GM18870 (cell line): ENCODE data around the gene POMT1.

Experiments used
- ATAC-seq: cut with Tn5 transposase; IDR thresholded peaks from one replicate; pipeline ENCODE4 v1.9.1; 2021; ENCODE audit warnings: moderate library complexity; ENCODE audit not compliant: unreplicated experiment

Gene POMT1

DNA sequence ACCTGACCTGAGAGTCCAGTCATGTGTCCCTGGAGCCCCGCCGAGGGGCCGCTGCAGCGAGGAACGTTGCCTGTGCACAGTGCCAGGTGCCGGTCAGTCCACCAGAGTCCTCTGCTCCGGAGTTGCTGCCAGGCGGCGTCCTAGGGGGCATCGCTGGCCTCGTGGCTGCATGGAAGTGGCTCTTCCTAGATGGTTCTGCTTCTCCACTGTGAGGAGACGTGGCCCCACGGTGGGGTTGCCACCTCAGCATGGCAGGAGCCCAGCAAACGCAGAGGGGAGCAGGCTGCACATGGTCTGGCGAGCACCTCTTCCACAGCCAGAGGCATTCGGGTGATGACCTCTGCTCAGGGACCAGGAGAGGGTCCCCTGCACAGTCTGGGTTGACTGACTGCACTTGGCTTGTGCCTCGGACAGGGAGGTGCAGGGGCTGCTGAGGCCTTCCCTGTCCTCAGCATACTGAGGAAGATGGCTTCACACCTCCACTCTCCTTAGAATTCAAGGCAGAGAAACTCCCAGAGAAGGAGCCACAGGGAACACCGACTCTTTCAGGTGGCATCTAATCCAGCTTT, 25.9 kb upstream of the POMT1 start:
- ATAC-seq: no peak

DNA sequence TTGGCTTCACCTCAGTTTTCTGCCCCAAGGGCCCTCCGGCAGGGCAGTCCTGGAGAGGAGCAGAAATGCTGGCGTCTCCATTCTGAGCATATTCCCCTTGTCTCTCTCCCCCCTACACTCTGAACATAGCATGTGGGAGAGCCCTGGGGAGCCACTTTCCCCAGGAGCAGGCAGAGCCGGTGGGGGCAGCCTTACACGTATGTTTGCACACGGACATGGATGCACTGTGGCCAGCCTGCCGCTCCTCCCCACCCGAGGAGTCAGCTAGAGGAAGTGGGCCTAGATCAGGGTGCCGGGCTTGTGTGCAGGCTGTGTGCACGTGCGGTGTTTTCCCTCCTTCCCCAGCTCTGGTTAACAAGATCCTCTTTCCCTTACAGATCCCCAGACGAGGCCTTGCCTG, 25.4 kb upstream of the POMT1 start:
- ATAC-seq: no peak

DNA sequence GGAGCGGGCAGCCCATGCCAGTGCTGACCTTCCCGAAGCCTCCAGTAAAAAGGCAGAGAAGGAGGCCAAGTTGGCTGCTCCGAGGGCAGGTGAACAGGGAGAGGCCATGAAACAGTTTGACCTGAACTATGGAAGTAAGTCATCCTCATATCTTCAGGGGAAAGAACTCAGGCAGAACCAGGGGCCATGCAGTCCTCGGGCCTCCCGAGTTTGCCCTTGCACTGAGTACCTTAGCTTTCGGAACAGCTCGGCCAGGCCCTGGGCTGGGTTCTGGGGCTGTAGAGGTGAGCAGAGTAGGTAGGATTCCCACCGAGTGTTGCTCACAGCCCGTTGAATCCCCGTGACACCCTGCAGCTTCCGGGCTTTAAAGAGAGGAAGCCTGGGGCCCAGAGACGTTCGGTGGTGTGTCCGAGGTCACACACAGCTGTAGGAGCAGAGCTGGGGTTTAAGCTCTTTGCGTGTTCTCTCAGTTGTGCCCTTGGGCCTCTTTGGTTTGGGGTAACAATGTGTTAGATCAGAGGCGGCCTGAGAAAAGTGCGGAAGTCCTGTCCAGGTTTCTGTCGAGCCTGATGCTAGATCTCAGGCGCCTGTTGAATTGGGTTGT, 24.8 kb upstream of the POMT1 start:
- ATAC-seq: no peak

DNA sequence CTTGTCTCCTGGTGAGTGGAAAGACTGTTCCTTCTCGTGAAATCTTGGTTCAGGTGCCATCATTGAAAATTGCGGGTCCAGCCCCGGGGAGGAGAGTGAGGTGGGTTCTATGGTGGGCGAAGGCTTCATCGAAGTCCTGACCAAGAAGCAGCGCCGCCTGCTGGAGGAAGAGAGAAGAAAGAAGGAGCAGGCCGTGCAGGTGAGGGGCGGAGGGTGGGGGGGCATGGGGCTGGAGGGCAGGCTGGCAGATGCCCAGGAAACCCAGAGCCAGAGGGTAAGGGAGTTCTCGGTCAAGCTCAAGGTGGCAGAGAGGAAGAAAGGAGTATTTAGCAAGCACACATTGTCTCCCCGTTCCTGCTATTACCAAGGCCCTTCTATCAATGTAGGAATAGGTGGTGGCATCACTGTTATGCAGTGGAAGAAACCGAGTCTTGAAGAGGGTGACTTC, 24.3 kb upstream of the POMT1 start:
- ATAC-seq: no peak

DNA sequence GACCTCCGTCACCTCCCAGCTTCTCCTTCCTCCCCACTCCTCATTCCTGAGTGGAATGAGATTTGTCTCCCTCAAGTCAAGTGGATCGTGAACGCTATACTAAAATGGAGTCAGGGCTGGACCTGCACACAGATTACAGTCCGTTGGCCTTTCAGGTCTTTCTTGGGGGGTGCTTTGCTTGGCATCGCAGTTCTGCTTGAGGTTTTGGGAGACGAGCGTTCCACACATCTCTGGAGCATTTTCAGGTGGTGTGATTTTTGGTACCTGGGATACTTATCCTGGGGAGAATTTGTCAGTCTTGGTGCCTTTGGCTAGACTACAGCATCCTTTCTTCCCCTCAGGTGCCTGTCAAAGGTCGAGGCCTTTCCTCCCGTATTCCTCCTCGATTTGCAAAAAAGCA, 23.8 kb upstream of the POMT1 start:
- no peak for ATAC-seq

DNA sequence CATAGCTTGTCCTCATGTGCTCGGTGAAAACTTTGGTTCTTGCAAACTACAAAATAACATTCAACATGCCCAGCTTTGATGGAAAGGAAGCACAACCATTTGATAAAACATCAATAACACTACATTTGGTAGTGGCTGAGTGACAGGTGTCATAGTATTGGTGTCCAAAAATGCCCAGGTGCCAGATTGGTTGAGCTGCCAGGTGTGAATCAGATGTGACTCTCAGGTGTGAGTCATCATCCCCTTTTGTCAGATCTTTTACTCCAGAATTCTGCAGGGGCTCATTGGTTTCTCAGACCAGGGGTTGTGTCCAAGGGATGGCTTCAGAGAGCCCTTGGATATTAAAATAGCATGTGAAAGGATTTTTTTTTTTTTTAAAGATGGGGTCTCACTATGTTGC, 22.5 kb upstream of the POMT1 start:
- ATAC-seq: no peak

DNA sequence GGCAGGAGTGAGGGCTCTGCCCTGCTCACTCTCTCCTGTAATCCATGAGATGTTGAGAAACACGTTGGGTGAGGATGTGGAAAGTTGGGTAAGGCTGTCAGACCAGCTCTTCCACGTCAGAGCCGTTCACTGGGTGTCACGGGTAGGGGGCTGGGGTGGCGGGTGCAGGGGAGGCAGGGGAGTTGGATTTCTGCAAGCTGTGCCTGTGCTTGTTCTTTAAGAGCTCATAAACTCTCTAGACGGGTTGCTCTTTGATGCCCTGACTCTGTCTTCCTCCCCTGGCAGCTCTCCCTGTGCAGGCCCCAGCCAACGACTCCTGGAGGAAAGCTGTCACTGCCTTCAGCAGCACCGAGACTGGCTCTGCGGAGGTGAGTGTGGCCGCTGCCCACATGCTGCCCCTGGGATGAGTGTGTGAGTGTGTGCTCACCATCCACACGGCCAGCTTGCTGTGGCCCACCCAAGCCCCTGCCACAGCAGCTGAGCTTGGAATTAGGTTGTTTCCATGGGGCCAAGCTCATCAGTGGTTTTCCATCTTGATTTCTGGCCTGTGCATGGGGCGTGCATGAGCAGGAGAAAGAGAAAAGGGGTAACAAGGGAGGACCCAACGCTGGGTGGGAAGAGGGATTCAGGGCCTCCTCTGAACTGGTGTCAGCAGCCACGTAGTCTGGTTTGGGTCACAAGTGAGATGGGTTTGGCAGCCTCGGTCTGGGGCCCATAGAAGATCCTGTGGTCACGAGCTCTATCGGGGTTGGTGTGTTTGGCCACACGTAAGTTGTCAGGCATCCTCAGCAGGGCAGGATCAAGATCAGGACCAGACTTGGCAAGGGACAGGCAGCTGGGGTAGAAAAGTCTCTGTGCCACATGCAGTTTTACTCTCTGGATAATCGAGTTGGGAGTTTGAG, 21.0 kb upstream of the POMT1 start:
- no peak for ATAC-seq

DNA sequence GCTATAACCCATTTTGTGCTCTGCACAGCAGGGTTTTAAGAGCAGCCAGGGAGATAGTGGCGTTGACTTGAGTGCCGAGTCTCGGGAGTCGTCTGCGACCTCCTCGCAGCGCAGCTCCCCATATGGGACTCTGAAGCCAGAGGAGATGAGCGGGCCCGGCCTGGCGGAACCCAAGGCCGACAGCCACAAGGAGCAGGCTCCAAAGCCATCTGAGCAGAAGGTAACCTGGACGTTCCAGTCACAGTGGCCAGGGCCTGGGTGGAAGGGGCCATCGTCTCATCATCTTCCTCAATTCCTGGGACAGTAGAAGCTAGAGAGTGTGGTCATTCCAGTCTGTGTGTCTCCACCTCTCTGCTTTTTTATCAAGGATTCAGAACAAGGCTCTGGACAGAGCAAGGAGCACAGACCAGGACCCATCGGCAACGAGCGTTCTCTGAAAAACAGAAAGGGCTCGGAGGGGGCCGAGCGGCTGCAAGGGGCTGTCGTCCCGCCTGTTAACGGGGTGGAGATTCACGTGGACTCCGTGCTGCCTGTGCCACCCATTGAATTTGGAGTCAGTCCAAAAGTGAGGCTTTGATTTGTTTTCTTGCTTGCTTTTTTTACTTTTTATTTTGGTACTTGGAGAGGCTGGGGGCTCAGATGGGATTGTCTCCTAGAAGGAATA, 20.2 kb upstream of the POMT1 start:
- no peak for ATAC-seq

DNA sequence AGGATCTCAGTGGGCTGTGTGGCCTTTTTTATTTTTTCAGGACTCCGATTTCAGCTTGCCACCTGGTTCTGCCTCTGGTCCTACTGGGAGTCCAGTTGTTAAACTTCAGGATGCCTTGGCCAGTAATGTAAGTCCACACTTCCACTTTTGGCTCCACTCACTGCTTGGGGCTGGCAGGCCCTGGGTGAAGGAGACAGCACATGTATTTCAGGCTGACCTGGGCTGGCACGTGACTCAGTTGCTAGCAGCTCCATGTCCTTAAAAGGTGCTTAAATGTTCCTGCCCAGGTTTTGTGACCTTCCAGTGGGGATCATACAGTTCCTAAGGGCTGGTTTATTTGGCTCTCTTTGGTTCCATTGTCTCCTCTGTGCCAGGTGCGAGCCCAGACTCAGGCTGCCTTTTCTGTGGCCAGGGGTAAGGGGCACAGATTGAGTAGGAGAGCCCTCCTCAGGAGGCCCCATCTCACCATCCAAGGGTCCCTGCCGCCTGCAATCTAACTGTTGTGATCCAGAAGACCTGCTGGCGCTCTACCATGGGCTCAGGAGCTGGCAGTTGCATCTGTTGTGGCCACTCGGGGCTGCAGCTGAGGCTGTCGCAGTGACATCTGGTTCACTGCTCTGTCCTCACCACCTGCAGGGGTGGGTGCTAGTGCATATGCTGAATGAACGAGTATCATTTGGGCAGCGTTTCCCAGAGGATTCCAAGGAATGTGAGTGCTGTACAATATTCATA, 19.2 kb upstream of the POMT1 start:
- ATAC-seq: no peak

DNA sequence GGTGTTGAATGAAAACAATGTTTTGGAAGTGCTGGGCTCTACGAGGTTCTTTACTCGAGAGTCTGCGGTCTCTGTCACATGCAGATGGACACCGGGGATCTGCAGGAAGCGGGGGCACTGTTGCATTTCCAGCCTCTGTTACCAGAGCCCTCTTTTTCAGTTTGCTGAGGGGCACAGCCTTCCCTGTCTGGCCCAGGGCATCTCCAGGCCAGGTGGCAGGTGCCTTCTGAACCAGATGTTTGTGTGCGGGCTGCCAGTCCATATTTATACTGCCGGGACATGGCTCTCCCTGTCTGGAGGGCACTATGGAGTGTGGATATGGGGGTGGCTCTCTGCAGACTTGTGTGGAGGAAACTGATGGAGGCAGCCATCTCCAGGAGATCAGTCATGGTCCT, 18.7 kb upstream of the POMT1 start:
- ATAC-seq: no peak

DNA sequence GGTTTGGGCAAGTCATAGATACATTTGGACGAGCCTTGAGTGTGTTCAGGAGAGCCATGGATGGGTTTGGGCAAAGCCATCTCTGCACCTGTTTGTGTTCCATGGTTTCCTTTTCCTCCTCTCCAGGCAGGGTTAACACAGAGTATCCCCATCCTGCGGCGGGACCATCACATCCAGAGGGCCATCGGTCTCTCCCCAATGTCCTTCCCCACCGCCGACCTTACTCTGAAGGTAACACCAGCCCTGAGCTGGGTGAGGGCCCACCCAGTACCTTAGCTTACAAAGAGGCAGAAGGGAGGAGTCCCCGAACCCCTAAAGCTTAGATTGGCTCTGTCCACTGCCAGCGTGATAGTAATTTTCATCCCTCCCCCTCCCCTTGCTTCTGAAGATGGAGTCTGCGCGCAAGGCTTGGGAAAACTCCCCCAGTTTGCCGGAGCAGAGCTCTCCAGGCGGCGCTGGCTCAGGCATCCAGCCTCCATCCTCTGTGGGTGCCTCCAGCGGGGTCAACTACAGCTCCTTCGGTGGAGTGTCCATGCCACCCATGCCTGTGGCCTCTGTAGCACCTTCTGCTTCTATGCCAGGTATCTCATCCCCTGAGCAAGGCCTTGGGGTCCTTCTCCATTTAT, 18.0 kb upstream of the POMT1 start:
- no peak for ATAC-seq

DNA sequence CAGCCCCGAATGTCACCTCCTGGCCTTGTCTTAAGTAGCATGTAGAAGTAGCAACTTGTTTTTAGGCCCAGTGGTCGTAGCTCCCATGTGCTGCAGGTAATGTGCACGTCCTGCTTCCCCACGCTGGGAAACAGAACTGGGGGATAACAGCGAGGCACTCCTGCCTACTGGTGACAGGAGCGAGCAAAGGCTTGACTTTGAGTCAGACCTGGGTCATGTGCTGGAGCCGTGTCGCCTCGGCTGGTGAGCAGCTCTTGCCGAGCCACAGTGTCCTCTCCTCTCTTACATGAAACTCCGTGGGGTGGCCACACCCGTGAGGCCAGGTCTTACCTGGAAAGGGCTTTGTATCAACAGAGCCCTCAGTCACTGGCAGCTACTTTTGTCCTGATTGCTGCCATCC, 17.5 kb upstream of the POMT1 start:
- no peak for ATAC-seq

DNA sequence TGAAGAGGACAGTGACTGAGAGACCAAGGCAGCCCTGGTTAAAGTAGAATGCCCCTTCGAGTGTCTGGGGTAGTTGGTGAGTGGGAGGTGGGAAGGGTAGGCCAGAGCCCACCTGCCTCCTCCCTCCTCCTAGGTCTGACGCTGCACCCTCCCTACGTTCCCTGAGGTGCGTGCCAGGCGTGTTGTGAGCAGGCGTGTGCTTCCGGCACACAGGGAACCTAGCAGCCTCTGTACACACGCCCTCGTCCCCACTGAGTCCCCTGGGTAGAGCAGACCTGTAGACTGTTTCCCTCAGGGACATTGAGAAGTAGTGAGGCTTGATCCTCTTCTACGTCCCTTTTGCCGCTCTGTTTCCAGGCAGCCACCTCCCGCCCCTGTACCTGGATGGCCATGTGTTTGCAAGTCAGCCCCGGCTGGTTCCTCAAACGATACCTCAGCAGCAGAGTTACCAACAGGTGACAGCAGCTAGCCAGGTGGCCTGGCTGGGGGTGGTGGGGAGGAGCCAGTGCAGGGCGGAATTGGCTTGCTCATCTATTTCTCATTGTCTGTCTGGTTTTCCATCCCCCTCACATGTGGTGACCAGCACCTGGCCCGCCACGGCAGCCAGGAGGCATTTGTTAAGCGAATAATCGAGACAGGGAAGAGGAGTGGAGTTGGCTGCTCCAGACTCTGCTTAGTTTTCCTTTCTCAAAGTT, 16.8 kb upstream of the POMT1 start:
- ATAC-seq: no peak

DNA sequence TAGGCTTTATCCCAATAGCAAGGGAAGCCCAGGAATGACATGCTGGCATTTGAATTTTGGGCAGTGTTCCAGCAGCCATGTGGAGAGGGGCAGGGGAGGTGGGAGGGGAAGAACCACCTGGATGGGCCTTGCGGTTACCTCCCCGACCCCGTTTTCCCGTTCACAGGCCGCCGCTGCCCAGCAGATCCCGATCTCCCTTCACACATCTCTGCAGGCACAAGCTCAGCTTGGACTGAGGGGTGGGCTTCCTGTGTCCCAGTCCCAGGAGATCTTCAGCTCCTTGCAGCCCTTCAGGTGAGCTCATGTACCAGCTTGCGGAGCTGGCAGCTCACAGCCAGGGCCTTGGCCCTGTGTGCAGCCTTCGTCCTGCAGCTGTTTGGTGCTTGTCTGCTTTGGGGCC, 15.7 kb upstream of the POMT1 start:
- ATAC-seq: no peak

DNA sequence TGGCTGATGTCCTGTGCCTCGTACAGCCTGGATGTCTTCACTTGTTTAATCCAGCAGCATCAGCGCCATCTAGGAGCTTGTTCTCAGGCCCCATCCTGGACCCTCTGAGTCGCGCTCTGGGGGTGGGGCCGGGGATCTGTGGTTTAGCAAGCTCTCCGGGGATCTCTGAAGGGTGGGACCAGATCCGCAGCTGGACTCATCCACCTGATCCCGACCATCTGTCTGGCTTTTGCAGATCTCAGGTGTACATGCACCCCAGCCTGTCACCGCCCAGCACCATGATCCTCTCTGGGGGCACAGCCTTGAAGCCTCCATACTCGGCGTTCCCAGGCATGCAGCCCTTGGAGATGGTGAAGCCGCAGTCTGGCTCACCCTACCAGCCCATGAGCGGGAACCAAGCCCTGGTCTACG, 15.1 kb upstream of the POMT1 start:
- ATAC-seq: no peak

DNA sequence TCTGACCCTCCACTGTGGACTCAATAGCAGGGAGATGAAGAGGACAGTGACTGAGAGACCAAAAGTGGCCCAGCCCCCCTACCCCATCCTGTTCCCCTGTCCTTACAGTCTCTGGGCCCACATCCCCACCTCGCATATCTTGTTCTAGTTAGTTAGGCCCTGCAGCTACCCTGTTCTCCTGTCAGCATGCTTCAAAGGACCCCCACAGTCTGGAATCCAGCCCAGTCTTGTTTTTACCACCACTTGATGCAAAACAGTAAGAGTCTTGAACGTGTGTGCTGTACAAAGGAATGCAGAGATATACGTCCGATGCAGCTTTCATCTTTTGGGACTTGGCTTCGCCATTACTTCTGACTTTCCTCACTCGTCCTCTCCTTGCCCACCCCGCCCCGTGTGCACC, 12.2 kb upstream of the POMT1 start:
- no peak for ATAC-seq

DNA sequence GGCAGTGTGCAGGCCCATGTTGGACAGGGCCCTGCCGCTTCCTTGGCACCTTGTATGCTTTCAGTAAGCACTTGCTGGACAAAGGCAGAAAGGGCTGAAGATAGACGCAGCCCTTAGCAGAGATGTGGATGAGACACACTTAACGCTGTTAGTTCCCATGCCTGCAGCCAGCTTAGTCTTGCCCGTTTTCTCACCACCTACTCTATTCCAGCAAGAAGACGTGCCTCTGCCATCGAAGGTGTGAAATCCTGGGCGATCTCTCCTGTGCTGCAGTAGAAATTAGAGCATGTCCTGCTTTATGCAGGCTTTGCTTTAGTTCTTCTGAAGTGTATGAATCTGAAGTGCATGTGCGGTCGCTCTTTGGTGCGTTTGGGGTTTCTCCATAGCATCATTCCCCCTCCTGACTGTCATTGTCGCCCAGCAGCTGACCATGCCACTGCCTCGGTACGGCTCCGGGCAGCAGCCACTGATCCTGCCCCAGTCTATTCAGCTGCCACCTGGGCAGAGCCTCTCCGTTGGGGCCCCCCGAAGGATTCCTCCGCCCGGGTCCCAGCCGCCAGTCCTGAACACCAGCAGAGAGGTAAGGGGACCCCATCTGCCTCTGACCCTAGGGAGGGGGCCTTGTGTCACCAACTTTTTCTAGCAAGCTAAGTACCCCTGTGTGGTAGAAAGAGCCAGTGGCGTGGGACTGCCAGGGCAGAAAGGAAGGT, 11.6 kb upstream of the POMT1 start:
- ATAC-seq: no peak

DNA sequence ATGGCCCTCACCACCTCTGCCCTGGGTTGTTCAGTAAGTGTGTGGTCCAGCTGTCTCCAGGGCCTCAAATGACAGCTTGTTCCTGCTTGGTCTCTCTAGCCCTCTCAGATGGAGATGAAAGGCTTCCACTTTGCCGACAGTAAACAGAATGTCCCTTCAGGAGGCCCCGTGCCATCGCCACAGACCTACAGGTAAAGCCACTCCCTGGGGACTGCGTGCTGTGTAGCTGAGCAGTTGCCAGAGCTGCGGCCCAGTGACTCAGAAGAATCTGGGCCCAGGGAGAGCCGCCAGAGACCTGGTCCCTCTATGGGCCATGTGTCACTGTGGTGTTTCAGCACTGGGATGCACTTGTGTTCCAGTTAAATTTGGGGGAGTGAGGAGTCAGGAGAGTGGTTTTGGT, 10.6 kb upstream of the POMT1 start:
- ATAC-seq: no peak

DNA sequence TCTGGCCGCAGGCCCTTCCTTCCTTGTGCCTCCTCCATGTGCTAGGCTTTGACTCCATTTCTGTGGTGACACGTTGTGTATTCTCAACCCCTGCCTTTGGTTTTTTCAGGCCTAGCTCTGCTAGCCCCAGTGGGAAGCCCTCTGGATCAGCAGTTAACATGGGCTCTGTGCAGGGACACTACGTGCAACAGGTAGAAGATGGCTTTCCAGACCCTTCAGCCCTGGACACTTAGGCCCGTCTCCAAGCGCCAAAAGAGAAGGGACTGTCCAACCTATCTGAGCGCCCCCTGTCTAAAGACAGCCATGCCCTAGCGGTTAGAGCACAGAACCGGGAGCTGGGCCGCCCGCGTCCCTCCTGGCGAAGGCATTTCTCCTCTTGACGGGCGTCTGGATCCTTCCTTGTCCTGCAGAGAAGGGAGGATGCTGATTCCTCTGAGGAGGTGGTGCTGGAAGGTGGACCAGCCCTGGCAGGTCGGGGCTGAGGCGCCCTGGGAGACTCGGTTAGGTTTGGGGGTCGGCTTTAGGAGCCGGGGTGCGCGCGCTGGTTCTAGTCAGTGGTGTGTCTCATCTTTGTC, 8.3 kb upstream of the POMT1 start:
- no peak for ATAC-seq
